IMR-90 (cell line): Measurements from ENCODE around the gene AGFG1. TPM values are rescaled to one million over a fixed set of nuclear protein-coding genes. Genes with fewer than 3 reads are reported as not detected.

Experiments
- ATAC-seq: fragments of 200-7000 bp; cut with Tn5 transposase; 2 replicates; pipeline ENCODE4 v1.9.1; 2020; ENCODE audit warnings: low read depth, mild to moderate bottlenecking, moderate library complexity
- BruUV-seq: library from RNA; stranded (reverse); fragments of 400-500 nt; replicated peaks from 2 replicates; lab custom pipeline; 2021; lab: Mats Ljungman, UMichigan
- CTCF ChIA-PET: fragments of 300-600 bp; formaldehyde crosslinking; extraction: SDS; loops from one replicate; lab custom pipeline; 2021; ENCODE audit warnings: antibody characterized with exemption; lab: Yijun Ruan, JAX
- POLR2A ChIA-PET: fragments of 300-600 bp; sonication (Branson Sonifier 250); formaldehyde crosslinking; loops from one replicate; lab custom pipeline; 2022; ENCODE audit warnings: antibody characterized with exemption; ENCODE audit not compliant: unreplicated experiment; lab: Charles Lee
- DNase-seq: peaks from one replicate; pipeline ENCODE4 v3.0.0; 2013
- H2AFZ ChIP-seq: replicated peaks from 2 replicates; pipeline ENCODE3; 2013; ENCODE audit warnings: low read length, mild to moderate bottlenecking; ENCODE audit not compliant: poor library complexity
- H2AK5ac ChIP-seq: 2 replicates; pipeline ENCODE4 v1.6.1; 2013; ENCODE audit warnings: low read depth, low read length, inconsistent platforms
- H2AK9ac ChIP-seq: replicated peaks from 2 replicates; pipeline ENCODE3; 2013; ENCODE audit warnings: mild to moderate bottlenecking, low read depth, low read length, moderate library complexity; ENCODE audit not compliant: poor library complexity
- H2BK120ac ChIP-seq: 2 replicates; pipeline ENCODE4 v1.6.1; 2013; ENCODE audit warnings: low read depth, low read length, inconsistent platforms
- H2BK15ac ChIP-seq: 3 replicates; pipeline ENCODE4 v1.6.1; 2013; ENCODE audit warnings: low read depth, low read length, inconsistent platforms
- H2BK20ac ChIP-seq: 2 replicates; pipeline ENCODE4 v1.6.1; 2013; ENCODE audit warnings: low read depth, mild to moderate bottlenecking, inconsistent platforms, low read length, moderate library complexity
- H2BK5ac ChIP-seq: 2 replicates; pipeline ENCODE4 v1.6.1; 2013; ENCODE audit warnings: mild to moderate bottlenecking, low read depth, low read length, inconsistent platforms; ENCODE audit not compliant: poor library complexity, severe bottlenecking
- H3K14ac ChIP-seq: replicated peaks from 2 replicates; pipeline ENCODE4 v1.6.1; 2013; ENCODE audit warnings: low read depth, low read length, inconsistent platforms
- H3K18ac ChIP-seq: 2 replicates; pipeline ENCODE4 v1.6.1; 2013; ENCODE audit warnings: low read depth, low read length, control low read depth
- H3K23ac ChIP-seq: 2 replicates; pipeline ENCODE4 v1.6.1; 2013; ENCODE audit warnings: low read depth, low read length, inconsistent platforms
- H3K27ac ChIP-seq: 2 replicates; pipeline ENCODE4 v1.5.1; 2013; ENCODE audit warnings: mild to moderate bottlenecking, control low read depth, low read length; ENCODE audit not compliant: insufficient read depth
- H3K27me3 ChIP-seq: 2 replicates; pipeline ENCODE4 v1.6.1; 2013; ENCODE audit warnings: low read length; ENCODE audit not compliant: control insufficient read depth, insufficient read depth
- H3K36me3 ChIP-seq: 2 replicates; pipeline ENCODE4 v1.6.1; 2013; ENCODE audit warnings: low read length, mixed read lengths; ENCODE audit not compliant: control insufficient read depth, insufficient read depth
- H3K4ac ChIP-seq: 2 replicates; pipeline ENCODE4 v1.6.1; 2013; ENCODE audit warnings: low read depth, low read length, inconsistent platforms
- H3K4me1 ChIP-seq: 2 replicates; pipeline ENCODE4 v1.6.1; 2013; ENCODE audit warnings: low read length, mixed read lengths; ENCODE audit not compliant: control insufficient read depth, insufficient read depth
- H3K4me2 ChIP-seq: 2 replicates; pipeline ENCODE4 v1.6.1; 2013; ENCODE audit warnings: low read depth, mild to moderate bottlenecking, control low read depth, low read length, moderate library complexity
- H3K4me3 ChIP-seq: 2 replicates; pipeline ENCODE4 v1.5.1; 2013; ENCODE audit warnings: low read depth, mild to moderate bottlenecking, control low read depth, low read length, moderate library complexity; ENCODE audit not compliant: insufficient read depth
- H3K56ac ChIP-seq: 2 replicates; pipeline ENCODE4 v1.6.1; 2013; ENCODE audit warnings: low read length, inconsistent platforms; ENCODE audit not compliant: insufficient read depth; ENCODE audit errors: extremely low read depth
- H3K79me1 ChIP-seq, 2 experiments: 2 replicates each; pipeline ENCODE4 v1.6.1; 2013; ENCODE audit warnings: low read length in 2 of 2, inconsistent platforms in 1 of 2, low read depth in 1 of 2
- H3K9ac ChIP-seq: 2 replicates; pipeline ENCODE4 v1.6.1; 2013; ENCODE audit warnings: low read depth, low read length, control low read depth
- H3K9me1 ChIP-seq: 2 replicates; pipeline ENCODE4 v1.6.1; 2013; ENCODE audit warnings: low read length, inconsistent platforms; ENCODE audit not compliant: insufficient read depth
- H3K9me3 ChIP-seq: 2 replicates; pipeline ENCODE4 v1.6.1; 2013; ENCODE audit warnings: low read length; ENCODE audit not compliant: control insufficient read depth, insufficient read depth
- H4K20me1 ChIP-seq: 2 replicates; pipeline ENCODE4 v1.6.1; 2013; ENCODE audit warnings: low read length, inconsistent platforms; ENCODE audit not compliant: insufficient read depth
- H4K5ac ChIP-seq: 2 replicates; pipeline ENCODE4 v1.6.1; 2013; ENCODE audit warnings: mild to moderate bottlenecking, low read depth, low read length, control low read depth
- H4K8ac ChIP-seq, 2 experiments: 2 replicates each; pipeline ENCODE4 v1.6.1; 2013; ENCODE audit warnings: low read depth in 2 of 2, low read length in 2 of 2, control low read depth in 1 of 2, inconsistent platforms in 1 of 2
- H4K91ac ChIP-seq: 2 replicates; pipeline ENCODE4 v1.6.1; 2013; ENCODE audit warnings: low read depth, low read length, inconsistent platforms; ENCODE audit not compliant: insufficient read depth
- MAZ ChIP-seq: IDR thresholded peaks from 2 replicates; pipeline ENCODE4 v1.6.1; 2012; ENCODE audit warnings: low read depth, mild to moderate bottlenecking, low read length, improper control_type of control experiment, moderate library complexity, borderline replicate concordance
- NFE2L2 ChIP-seq: fragments of 150-350 bp; IDR thresholded peaks from 2 replicates; pipeline ENCODE4 v1.6.1; 2016; ENCODE audit warnings: low read depth, mild to moderate bottlenecking, low read length
- WGBS, 2 experiments: methylation state at CpG; one replicate each; pipeline versions ENCODE4 v1.1.5 to v1.1.7; 2013; ENCODE audit warnings: missing lambda C conversion rate in 2 of 2; ENCODE audit not compliant: insufficient read length in 1 of 2; ENCODE audit errors: extremely low coverage in 2 of 2; 5-methylcytosine and 5-hydroxymethylcytosine counted together
- dilution Hi-C: fragments of 300-500 bp; cut with HindIII; formaldehyde crosslinking; loops from one replicate; pipeline ENCODE4 v1.14.3; 2018; ENCODE audit warnings: low sequenced_read_pairs; ENCODE audit not compliant: unreplicated experiment
- in situ Hi-C: fragments of 300-500 bp; cut with MboI; formaldehyde crosslinking; loops from 3 replicates; pipeline ENCODE4 v1.14.3; 2019; ENCODE audit warnings: low sequenced_read_pairs, inconsistent platforms, mixed read lengths
- intact Hi-C: fragments of 100-400 bp; cut with micrococcal nuclease; formaldehyde crosslinking; loops from 2 replicates; pipeline ENCODE4 v1.10.0; 2022
- polyA plus RNA-seq, 3 experiments: library from polyadenylated mRNA; depleted of rRNA; stranded (reverse); fragments of >200 nt; gene quantifications; 2 replicates each; pipeline ENCODE4 v1.2.3, GENCODE V29; 2012; ENCODE audit warnings: low replicate concordance in 1 of 3
- total RNA-seq: library from RNA; depleted of rRNA; stranded (reverse); fragments of >200 nt; gene quantifications from 2 replicates; pipeline ENCODE4 v1.2.3, GENCODE V29; 2012

The AGFG1 gene
- total and polyA plus RNA-seq, 2 of the 4 experiments (the other 2 are of a cell fraction), result 58.4 to 126 TPM

- no TSS peak for BruUV-seq
- Histone ChIP-seq H3K4me3 (no peak overlapping the region), H4K20me1 (no peaks in the 10 kb centered on the region), H3K18ac (no peak overlapping the region), H2BK15ac (no peak overlapping the region), H3K9me1 (no peaks in the 10 kb centered on the region), H2BK120ac (no peak overlapping the region), H4K91ac (no peak overlapping the region), H3K4me1 (no peaks in the 10 kb centered on the region), H3K36me3 (no peaks in the 10 kb centered on the region), H2BK20ac (no peak overlapping the region), H2AK5ac (no peak overlapping the region), H4K5ac (no peak overlapping the region), H2AFZ (no peak overlapping the region), H3K4me2 (no peak overlapping the region), H4K8ac (no peak overlapping the region), H3K56ac (no peak overlapping the region), H3K4ac (no peak overlapping the region), H3K23ac (no peak overlapping the region), H3K79me1 (no peaks in the 10 kb centered on the region), H3K27ac (no peak overlapping the region), H3K14ac (no peak overlapping the region), H2BK5ac (no peak overlapping the region), H3K9ac (no peak overlapping the region), H3K9me3 (no peaks in the 10 kb centered on the region), H3K27me3 (no peaks in the 10 kb centered on the region), H2AK9ac (no peak overlapping the region)
- intact Hi-C loops, result no loop called here
- DNase-seq, result no peak
- dilution Hi-C loops, result no loop called here
- ATAC-seq, result no peak
- ChIA-PET CTCF (no interaction called here), POLR2A (no interaction called here)
- WGBS, 2 experiments, result no CpG with 5 or more reads among the region's 3 CpGs
- TF ChIP-seq MAZ (no peak), NFE2L2 (no peak)
- in situ Hi-C loops, result no loop called here
Measured at GRCh38 chr2:227602358-227602757, 130.4 kb downstream of the AGFG1 start.
